Panc1 (cell line): ENCODE data around the gene FAM53B. TPM values are rescaled to one million over a fixed set of nuclear protein-coding genes. Genes with fewer than 3 reads are reported as not detected.

Experiments used
- ATAC-seq: fragments of 200-7000 bp; cut with Tn5 transposase; 2 replicates; pipeline ENCODE4 v1.9.1; 2020; ENCODE audit warnings: mild to moderate bottlenecking, moderate library complexity
- BruUV-seq: library from RNA; stranded (reverse); fragments of 400-500 nt; replicated peaks from 2 replicates; lab custom pipeline; 2021; lab: Mats Ljungman, UMichigan
- CTCF ChIA-PET: fragments of 300-600 bp; sonication (Branson Sonifier 250); formaldehyde crosslinking; loops from one replicate; lab custom pipeline; 2022; ENCODE audit warnings: antibody characterized with exemption; lab: Charles Lee
- POLR2A ChIA-PET: fragments of 300-600 bp; sonication (Branson Sonifier 250); formaldehyde crosslinking; loops from one replicate; lab custom pipeline; 2022; ENCODE audit warnings: antibody characterized with exemption; lab: Charles Lee
- DNase-seq: peaks from one replicate; pipeline ENCODE4 v3.0.0-alpha.2; 2010; ENCODE audit warnings: low read depth, low spot score
- H3K27ac ChIP-seq: 2 replicates; pipeline ENCODE4 v1.5.1; 2011; ENCODE audit warnings: mild to moderate bottlenecking, low read length, inconsistent platforms
- H3K27me3 ChIP-seq: fragments of 200-500 bp; sonication (Bioruptor generic); 2 replicates; pipeline ENCODE4 v1.6.0; 2014; ENCODE audit warnings: low read length, inconsistent platforms; ENCODE audit not compliant: control insufficient read depth, insufficient read depth
- H3K36me3 ChIP-seq: fragments of 200-500 bp; sonication (Bioruptor generic); 2 replicates; pipeline ENCODE4 v1.5.1; 2014; ENCODE audit warnings: inconsistent platforms, mild to moderate bottlenecking, low read length, moderate library complexity; ENCODE audit not compliant: control insufficient read depth, insufficient read depth
- H3K4me1 ChIP-seq: 2 replicates; pipeline ENCODE4 v1.5.1; 2011; ENCODE audit warnings: inconsistent platforms, mild to moderate bottlenecking, low read length, moderate library complexity; ENCODE audit not compliant: control insufficient read depth, insufficient read depth
- H3K4me3 ChIP-seq, 2 experiments: 2 replicates each; pipeline ENCODE4 v1.5.1; 2011 to 2012; ENCODE audit warnings: low read depth in 2 of 2, low read length in 2 of 2, mild to moderate bottlenecking in 2 of 2, inconsistent platforms in 1 of 2, moderate library complexity in 1 of 2
- H3K9me3 ChIP-seq: fragments of 200-500 bp; sonication (Bioruptor generic); 2 replicates; pipeline ENCODE4 v1.5.1; 2014; ENCODE audit warnings: low read depth, mild to moderate bottlenecking, inconsistent platforms, low read length, moderate library complexity; ENCODE audit not compliant: control insufficient read depth, insufficient read depth
- CTCF ChIP-seq: fragments of 450-650 bp; IDR thresholded peaks from 2 replicates; pipeline ENCODE4 v1.5.1; 2017; ENCODE audit warnings: mild to moderate bottlenecking
- POLR2AphosphoS5 ChIP-seq: IDR thresholded peaks from 2 replicates; pipeline ENCODE4 v1.6.1; 2012; ENCODE audit warnings: mild to moderate bottlenecking, low read depth, low read length, moderate library complexity
- SIN3A ChIP-seq: IDR thresholded peaks from 2 replicates; pipeline ENCODE4 v1.6.1; 2012; ENCODE audit warnings: low read depth, mild to moderate bottlenecking, low read length, moderate library complexity, borderline replicate concordance; ENCODE audit not compliant: insufficient read depth
- TCF7L2 ChIP-seq: IDR thresholded peaks from 2 replicates; pipeline ENCODE4 v1.6.1; 2011; ENCODE audit warnings: mild to moderate bottlenecking, low read depth, low read length, inconsistent platforms
- in situ Hi-C: cut with HindIII; loops from 2 replicates; pipeline ENCODE4 v1.10.0; 2016; ENCODE audit warnings: low sequenced_read_pairs, low pct_unique_long_range_greater_than_20kb
- intact Hi-C: fragments of 100-400 bp; cut with micrococcal nuclease; formaldehyde crosslinking; loops from one replicate; pipeline ENCODE4 v1.10.0; 2022; ENCODE audit not compliant: unreplicated experiment
- total RNA-seq: library from RNA; stranded (reverse); gene quantifications from one replicate; pipeline ENCODE4 v1.2.1, GENCODE V29; 2021; ENCODE audit not compliant: unreplicated experiment
- TF ChIP-seq, protein P1 (sequence below), 2 experiments: IDR thresholded peaks; 2 replicates each; pipeline ENCODE4 v1.6.1; 2011 to 2012; ENCODE audit warnings: low read depth in 2 of 2, control low read depth in 1 of 2, low read length in 1 of 2, mild to moderate bottlenecking in 1 of 2, moderate library complexity in 1 of 2; ENCODE audit not compliant: insufficient read depth in 1 of 2

Gene FAM53B
- total RNA-seq, 1 experiment from 2014 or later: 42.5 TPM

DNA sequence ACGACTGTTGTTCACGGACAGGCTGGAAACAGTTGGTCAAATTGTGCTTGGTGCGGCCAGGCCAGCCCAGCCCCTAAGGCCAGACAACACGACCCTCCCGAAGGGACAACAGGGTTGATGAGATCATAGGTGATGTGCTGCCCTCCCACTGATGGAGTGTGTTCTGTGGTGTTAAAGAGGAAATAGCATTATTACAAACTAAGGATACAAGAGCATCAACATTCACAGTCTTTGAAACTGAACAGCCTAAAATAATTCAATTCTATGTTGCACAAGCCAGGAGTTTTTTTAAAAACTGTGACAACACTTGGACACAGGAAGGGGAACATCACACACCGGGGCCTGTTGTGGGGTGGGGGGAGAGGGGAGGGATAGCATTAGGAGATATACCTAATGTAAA is 87.6 kb downstream of the FAM53B start:
- in situ Hi-C loops: no loop called here

GRCh38 chr10:124656113-124656490 is 88.1 kb downstream of the FAM53B start:
- no peaks in the 10 kb centered on the region for H3K36me3 ChIP-seq
- no peak overlapping the region for H3K27ac ChIP-seq
- ChIA-PET CTCF (no interaction called here), POLR2A (interaction anchor here (0.6 kb wide), 1 partner anchor 135 kb away, joined by 5 read pairs; the partner anchor contains the start of gene EEF1AKMT2)
- no peaks in the 10 kb centered on the region for H3K27me3 ChIP-seq
- H3K4me1 ChIP-seq: no peaks in the 10 kb centered on the region
- in situ Hi-C loops: no loop called here
- TF ChIP-seq SIN3A (no peak), TCF7L2 (no peak), CTCF (no peak), POLR2AphosphoS5 (no peak)
- TF ChIP-seq, protein P1, sequence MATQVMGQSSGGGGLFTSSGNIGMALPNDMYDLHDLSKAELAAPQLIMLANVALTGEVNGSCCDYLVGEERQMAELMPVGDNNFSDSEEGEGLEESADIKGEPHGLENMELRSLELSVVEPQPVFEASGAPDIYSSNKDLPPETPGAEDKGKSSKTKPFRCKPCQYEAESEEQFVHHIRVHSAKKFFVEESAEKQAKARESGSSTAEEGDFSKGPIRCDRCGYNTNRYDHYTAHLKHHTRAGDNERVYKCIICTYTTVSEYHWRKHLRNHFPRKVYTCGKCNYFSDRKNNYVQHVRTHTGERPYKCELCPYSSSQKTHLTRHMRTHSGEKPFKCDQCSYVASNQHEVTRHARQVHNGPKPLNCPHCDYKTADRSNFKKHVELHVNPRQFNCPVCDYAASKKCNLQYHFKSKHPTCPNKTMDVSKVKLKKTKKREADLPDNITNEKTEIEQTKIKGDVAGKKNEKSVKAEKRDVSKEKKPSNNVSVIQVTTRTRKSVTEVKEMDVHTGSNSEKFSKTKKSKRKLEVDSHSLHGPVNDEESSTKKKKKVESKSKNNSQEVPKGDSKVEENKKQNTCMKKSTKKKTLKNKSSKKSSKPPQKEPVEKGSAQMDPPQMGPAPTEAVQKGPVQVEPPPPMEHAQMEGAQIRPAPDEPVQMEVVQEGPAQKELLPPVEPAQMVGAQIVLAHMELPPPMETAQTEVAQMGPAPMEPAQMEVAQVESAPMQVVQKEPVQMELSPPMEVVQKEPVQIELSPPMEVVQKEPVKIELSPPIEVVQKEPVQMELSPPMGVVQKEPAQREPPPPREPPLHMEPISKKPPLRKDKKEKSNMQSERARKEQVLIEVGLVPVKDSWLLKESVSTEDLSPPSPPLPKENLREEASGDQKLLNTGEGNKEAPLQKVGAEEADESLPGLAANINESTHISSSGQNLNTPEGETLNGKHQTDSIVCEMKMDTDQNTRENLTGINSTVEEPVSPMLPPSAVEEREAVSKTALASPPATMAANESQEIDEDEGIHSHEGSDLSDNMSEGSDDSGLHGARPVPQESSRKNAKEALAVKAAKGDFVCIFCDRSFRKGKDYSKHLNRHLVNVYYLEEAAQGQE (IDR thresholded peaks at IDR 0.05; ENCODE audit: insufficient read depth in 1 of 2, low read depth in 2 of 2, low read length in 1 of 2): no peak
- BruUV-seq: no TSS peak
- no peak for ATAC-seq
- H3K4me3 ChIP-seq: no peak overlapping the region
- intact Hi-C loops: no loop called here
- no peak for DNase-seq
- H3K9me3 ChIP-seq: no peaks in the 10 kb centered on the region

More for the DNA sequence above, 87.6 kb downstream of the FAM53B start:
- no peak overlapping the region for H3K27ac ChIP-seq
- no peak for DNase-seq
- TF ChIP-seq, protein P1 (IDR thresholded peaks at IDR 0.05; ENCODE audit: insufficient read depth in 1 of 2, low read depth in 2 of 2, low read length in 1 of 2): no peak
- TF ChIP-seq SIN3A (no peak), POLR2AphosphoS5 (no peak), TCF7L2 (no peak), CTCF (no peak)
- ATAC-seq: no peak
- no peaks in the 10 kb centered on the region for H3K9me3 ChIP-seq
- H3K4me3 ChIP-seq: no peak overlapping the region
- BruUV-seq: no TSS peak
- ChIA-PET CTCF (no interaction called here), POLR2A (no interaction called here)
- H3K36me3 ChIP-seq: no peaks in the 10 kb centered on the region
- intact Hi-C loops: no loop called here
- no peaks in the 10 kb centered on the region for H3K4me1 ChIP-seq
- no peaks in the 10 kb centered on the region for H3K27me3 ChIP-seq
